Neural crest cell (in vitro differentiated cells): ENCODE results near the gene OSCP1. TPM values are rescaled to one million over a fixed set of nuclear protein-coding genes. Genes with fewer than 3 reads are reported as not detected.

ENCODE experiments used
- DNase-seq: peaks from one replicate; pipeline ENCODE4 v3.0.0; 2021; ENCODE audit warnings: low read depth, mixed read lengths, low spot score
- H3K27ac Mint-ChIP-seq: one replicate; pipeline ENCODE4 v1.8.0; 2021; ENCODE audit warnings: mild to moderate bottlenecking, mixed read lengths; ENCODE audit not compliant: unreplicated experiment
- H3K27me3 Mint-ChIP-seq: 2 replicates; pipeline ENCODE4 v1.8.0; 2021; ENCODE audit warnings: low read depth, mild to moderate bottlenecking, mixed read lengths
- H3K36me3 Mint-ChIP-seq: 2 replicates; pipeline ENCODE4 v1.8.0; 2021; ENCODE audit warnings: low read depth, mild to moderate bottlenecking, mixed read lengths
- H3K4me1 Mint-ChIP-seq: 2 replicates; pipeline ENCODE4 v1.8.0; 2021; ENCODE audit warnings: mixed read lengths
- H3K4me3 Mint-ChIP-seq: one replicate; pipeline ENCODE4 v1.8.0; 2021; ENCODE audit warnings: mild to moderate bottlenecking, mixed read lengths
- H3K9me3 Mint-ChIP-seq: 2 replicates; pipeline ENCODE4 v1.8.0; 2021; ENCODE audit warnings: mixed read lengths
- total RNA-seq: library from RNA; stranded (reverse); gene quantifications from 2 replicates; pipeline ENCODE4 v1.2.1, GENCODE V29; 2021
- TF ChIP-seq, protein P1 (sequence below): fragments of 200-600 bp; sonication (generic); conservative IDR thresholded peaks from 2 replicates; pipeline ENCODE4 v1.5.0; 2021; ENCODE audit warnings: antibody characterized with exemption, mild to moderate bottlenecking

OSCP1 gene
- total RNA-seq, 1 donor from 2014 or later, result 10.5 TPM

DNA sequence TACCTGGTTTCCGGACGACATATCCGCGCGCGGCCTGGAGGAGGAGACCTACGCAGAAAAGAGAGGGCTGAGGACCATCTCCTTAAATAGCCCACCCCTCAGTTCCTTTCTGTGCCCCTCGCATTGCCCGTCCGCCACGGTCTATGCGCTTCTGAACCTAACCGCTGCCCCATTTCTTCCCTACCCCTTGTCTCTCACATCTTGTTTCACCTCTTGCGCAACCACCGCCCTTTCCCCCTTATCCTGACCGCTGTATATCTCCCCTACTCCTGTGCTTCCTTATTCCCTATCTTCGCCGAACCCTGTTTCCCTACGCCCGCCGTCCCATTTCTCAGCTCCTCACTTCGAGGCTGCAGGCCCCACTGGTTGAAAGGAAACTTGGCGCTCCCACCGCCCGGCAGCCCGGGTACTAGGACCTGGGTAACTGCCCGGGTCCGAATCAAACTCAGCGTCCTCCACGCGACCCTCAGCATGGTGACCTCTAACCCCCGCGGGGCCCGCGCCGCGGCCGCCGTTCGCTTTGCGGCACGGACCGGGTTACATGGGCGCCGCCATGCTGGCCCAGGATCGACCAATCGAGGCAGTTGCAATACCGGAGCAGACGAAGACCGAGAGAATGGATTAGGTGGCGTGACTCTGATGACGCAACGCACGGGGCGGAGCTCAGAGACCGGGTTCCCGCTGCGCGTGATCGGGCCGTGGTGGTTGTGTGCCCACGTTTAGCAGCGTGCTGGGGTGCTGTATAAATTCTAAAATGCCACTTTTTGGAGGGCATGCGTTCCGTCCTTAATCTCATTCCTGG lies 13.8 kb upstream of the OSCP1 start, which contains the start of gene MRPS15:
MRPS15 (minus strand) TSS at position 582 of the 802 bp plus-strand sequence; CDS start at position 473, 109 bp downstream.
- Mint-ChIP-seq H3K4me1 (peaks cover 35% of the 10 kb centered on the region), H3K4me3 (peak within 1 kb of the TSS; percentile 99), H3K9me3 (no peaks in the 10 kb centered on the region), H3K36me3 (peaks cover 7% of the 10 kb centered on the region), H3K27me3 (no peaks in the 10 kb centered on the region), H3K27ac (peak within 1 kb of the TSS; percentile 100)
- TF ChIP-seq, protein P1, sequence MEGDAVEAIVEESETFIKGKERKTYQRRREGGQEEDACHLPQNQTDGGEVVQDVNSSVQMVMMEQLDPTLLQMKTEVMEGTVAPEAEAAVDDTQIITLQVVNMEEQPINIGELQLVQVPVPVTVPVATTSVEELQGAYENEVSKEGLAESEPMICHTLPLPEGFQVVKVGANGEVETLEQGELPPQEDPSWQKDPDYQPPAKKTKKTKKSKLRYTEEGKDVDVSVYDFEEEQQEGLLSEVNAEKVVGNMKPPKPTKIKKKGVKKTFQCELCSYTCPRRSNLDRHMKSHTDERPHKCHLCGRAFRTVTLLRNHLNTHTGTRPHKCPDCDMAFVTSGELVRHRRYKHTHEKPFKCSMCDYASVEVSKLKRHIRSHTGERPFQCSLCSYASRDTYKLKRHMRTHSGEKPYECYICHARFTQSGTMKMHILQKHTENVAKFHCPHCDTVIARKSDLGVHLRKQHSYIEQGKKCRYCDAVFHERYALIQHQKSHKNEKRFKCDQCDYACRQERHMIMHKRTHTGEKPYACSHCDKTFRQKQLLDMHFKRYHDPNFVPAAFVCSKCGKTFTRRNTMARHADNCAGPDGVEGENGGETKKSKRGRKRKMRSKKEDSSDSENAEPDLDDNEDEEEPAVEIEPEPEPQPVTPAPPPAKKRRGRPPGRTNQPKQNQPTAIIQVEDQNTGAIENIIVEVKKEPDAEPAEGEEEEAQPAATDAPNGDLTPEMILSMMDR, result no peak
- peak; percentile 84 for DNase-seq

DNA sequence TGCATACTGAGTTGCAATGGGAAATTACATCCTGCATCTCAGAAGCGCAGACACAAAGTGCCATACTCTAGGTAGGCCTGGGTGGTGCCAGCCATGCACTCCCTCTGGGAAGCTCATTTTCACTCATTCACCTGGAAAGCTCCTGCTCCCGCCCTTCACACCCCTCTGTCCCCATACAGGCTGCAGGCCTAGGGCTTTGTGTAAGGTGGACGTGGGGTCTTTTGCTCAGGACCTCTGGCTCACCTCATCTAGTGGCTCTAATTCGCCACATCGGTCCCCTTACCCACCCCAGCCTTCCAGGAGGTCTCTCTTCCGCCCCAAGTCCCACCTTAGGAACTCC lies 13.2 kb upstream of the OSCP1 start:
- Mint-ChIP-seq H3K9me3 (no peaks in the 10 kb centered on the region), H3K27ac (peak overlapping the region; percentile 100), H3K27me3 (no peaks in the 10 kb centered on the region), H3K4me3 (peak overlapping the region; percentile 99), H3K4me1 (peaks cover 35% of the 10 kb centered on the region), H3K36me3 (peaks cover 7% of the 10 kb centered on the region)
- TF ChIP-seq, protein P1, result no peak
- DNase-seq, result no peak

DNA sequence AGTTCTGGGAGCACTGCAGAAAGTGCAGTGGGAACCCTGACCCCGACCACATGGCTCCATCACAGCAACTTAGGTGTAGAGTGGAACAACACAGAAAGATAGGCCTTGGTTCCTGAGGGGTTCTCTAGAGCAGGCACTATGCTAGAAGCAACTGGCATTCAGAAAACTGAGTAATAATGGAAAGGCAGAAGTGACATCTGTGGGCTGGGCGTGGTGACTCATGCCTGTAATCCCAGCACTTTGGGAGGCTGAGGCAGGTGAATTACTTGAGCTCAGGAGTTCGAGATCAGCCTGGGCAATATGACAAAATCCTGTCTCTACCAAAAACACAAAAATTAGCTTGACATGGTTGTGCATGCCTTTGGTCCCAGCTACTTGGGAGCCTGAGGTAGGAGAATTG lies 8.7 kb upstream of the OSCP1 start:
- no peak for DNase-seq
- Mint-ChIP-seq H3K27me3 (no peaks in the 10 kb centered on the region), H3K4me3 (no peak overlapping the region), H3K9me3 (no peaks in the 10 kb centered on the region), H3K4me1 (peaks cover 15% of the 10 kb centered on the region), H3K27ac (no peak overlapping the region), H3K36me3 (peaks cover 10% of the 10 kb centered on the region)
- TF ChIP-seq, protein P1, result no peak

DNA sequence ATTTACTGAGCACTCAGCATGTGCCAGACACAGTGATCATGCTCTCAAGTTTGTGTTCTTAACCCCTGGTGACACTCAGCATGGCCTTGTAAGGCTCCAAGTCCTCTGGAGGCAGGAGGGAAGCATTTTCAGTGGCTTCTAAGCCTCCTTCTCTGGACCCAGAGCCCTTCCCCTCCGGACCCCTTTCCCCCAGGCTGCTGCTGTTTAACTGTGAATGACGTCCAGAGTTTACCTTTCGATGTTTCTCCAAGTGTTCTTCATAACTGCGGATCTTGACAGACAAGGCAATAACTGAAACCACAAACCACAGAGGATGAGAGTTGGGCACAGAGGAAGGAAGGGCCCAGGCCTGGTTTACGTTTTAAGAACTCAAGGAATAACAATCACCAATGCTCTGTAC lies 7.4 kb upstream of the OSCP1 start:
- peak overlapping the region; percentile 27 for H3K4me3 Mint-ChIP-seq
- TF ChIP-seq, protein P1, result no peak
- H3K36me3 Mint-ChIP-seq, result peaks cover 10% of the 10 kb centered on the region
- no peak overlapping the region for H3K27ac Mint-ChIP-seq
- no peaks in the 10 kb centered on the region for H3K27me3 Mint-ChIP-seq
- DNase-seq, result no peak
- H3K9me3 Mint-ChIP-seq, result no peaks in the 10 kb centered on the region
- H3K4me1 Mint-ChIP-seq, result peaks cover 6% of the 10 kb centered on the region

DNA sequence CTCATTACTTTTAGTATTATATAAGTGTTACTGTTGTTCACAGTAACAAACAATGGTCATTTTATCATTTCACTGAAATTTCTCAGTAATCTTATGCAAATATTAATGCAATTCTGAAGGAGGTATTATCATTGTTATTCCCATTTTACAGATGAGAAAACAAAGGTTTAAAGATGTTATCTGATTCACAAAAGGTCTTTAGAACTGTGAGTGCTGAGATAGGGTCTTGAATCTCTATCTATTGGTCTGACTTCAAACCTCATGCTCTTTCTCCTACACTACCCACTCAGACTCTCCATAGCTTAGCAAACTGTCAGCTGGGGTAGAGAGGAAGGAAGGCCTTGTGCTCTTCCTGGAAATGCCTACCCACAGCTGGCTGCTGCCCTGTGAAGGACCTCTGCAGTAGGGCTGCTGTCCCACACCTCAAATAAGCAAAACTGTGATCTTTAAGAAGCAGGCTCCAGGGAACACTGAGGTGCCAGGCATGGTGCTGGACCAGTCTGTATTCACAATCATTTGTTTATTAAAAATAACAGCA lies 6.2 kb upstream of the OSCP1 start:
- H3K27ac Mint-ChIP-seq, result no peak overlapping the region
- TF ChIP-seq, protein P1, result no peak
- DNase-seq, result no peak
- H3K4me1 Mint-ChIP-seq, result peaks cover 10% of the 10 kb centered on the region
- H3K9me3 Mint-ChIP-seq, result no peaks in the 10 kb centered on the region
- no peak overlapping the region for H3K4me3 Mint-ChIP-seq
- H3K36me3 Mint-ChIP-seq, result peaks cover 7% of the 10 kb centered on the region
- no peaks in the 10 kb centered on the region for H3K27me3 Mint-ChIP-seq
